C4-2B (cell line): ENCODE measurements around the gene TSC22D4.
"Not testable (repeated sequence)": the region's sequence is repeated elsewhere in the genome, so short reads cannot be mapped to it uniquely, and the experiment has no call there.

Experiments
- H3K27ac ChIP-seq: fragments of 450-650 bp; 2 replicates; pipeline ENCODE4 v1.5.1; 2017
- ZFX ChIP-seq: fragments of 450-650 bp; IDR thresholded peaks from 2 replicates; pipeline ENCODE4 v1.6.1; 2017
- TF ChIP-seq, protein P1 (sequence below): fragments of 450-650 bp; conservative IDR thresholded peaks from 2 replicates; pipeline ENCODE4 v1.5.1; 2017; ENCODE audit warnings: mild to moderate bottlenecking

Gene TSC22D4

DNA sequence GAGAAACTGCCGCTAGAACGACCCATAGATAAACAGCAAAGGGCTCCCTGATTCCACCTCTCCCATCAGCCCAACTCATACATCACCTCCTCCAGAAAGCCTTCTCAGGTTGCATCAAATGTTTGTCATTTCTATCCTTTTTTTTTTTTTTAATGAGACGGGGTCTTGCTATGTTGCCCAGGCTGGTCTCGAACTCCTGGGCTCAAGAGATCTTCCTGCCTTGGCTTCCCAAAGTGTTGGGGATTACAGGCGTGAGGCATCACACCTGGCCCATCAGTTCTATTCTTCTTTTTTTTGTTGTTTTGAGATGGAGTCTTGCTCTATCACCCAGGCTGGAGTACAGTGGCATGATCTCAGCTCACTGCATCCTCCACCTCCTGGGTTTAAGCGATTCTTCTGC lies 22.0 kb downstream of the TSC22D4 start:
- no peak overlapping the region for H3K27ac ChIP-seq
- TF ChIP-seq, protein P1, sequence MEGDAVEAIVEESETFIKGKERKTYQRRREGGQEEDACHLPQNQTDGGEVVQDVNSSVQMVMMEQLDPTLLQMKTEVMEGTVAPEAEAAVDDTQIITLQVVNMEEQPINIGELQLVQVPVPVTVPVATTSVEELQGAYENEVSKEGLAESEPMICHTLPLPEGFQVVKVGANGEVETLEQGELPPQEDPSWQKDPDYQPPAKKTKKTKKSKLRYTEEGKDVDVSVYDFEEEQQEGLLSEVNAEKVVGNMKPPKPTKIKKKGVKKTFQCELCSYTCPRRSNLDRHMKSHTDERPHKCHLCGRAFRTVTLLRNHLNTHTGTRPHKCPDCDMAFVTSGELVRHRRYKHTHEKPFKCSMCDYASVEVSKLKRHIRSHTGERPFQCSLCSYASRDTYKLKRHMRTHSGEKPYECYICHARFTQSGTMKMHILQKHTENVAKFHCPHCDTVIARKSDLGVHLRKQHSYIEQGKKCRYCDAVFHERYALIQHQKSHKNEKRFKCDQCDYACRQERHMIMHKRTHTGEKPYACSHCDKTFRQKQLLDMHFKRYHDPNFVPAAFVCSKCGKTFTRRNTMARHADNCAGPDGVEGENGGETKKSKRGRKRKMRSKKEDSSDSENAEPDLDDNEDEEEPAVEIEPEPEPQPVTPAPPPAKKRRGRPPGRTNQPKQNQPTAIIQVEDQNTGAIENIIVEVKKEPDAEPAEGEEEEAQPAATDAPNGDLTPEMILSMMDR: no peak
- no peak for TF ChIP-seq ZFX

DNA sequence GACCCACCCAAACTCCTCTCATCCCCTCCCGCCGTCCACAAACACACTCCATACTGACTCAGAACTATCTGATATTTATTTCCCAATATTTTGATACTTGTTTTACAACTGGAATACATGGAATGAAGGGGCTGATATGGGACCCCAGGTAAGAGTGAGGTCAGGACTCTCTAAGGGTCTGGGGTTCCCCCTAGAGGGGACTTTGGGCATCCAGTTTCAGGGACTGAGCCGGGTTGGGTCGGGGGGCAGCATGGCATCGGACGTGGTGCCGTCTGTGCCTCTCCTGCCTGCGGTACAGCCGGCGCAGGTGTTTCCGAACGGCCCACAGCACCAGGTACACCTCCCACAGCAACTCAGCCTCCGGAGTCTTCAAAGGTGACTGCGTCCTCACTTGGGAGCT lies 22.5 kb downstream of the TSC22D4 start:
- no peak for TF ChIP-seq ZFX
- TF ChIP-seq, protein P1: no peak
- H3K27ac ChIP-seq: no peak overlapping the region

DNA sequence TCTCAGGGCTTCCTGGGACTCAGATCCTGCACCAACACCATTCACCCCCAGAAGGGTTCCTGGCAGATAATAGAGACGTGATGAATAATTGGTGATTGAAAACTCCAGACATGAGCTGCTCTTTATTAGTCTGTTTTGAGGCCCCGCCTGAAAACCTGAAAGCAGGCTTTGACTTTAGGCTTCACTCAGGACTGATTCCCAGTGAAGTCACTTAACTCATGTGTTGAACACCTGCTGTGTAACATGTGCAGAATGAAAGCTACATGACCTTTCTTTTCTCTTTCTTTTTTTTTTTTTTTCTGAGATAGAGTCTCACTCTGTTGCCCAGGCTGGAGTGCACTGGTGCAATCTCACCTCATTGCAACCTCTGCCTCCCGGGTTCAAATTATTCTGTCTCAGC lies 23.8 kb downstream of the TSC22D4 start:
- no peak overlapping the region for H3K27ac ChIP-seq
- TF ChIP-seq, protein P1: no peak
- TF ChIP-seq ZFX: no peak

DNA sequence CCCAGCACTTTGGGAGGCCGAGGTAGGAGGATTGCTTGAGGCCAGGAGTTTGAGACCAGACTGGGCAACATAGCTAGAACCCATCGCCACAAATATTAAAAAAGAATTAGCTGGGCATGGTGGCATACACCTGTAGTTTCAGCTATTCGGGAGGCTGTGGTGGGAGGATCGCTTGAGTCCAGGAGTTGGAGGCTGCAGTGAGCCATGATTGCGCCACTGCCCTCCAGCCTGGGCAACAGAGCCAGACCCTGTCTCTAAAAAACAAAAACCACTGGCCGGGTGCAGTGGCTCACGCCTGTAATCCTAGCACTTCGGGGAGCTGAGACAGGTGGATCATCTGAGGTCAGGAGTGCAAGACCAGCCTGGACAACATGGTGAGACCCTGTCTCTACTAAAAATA lies 25.2 kb downstream of the TSC22D4 start:
- not testable (repeated sequence) for H3K27ac ChIP-seq

DNA sequence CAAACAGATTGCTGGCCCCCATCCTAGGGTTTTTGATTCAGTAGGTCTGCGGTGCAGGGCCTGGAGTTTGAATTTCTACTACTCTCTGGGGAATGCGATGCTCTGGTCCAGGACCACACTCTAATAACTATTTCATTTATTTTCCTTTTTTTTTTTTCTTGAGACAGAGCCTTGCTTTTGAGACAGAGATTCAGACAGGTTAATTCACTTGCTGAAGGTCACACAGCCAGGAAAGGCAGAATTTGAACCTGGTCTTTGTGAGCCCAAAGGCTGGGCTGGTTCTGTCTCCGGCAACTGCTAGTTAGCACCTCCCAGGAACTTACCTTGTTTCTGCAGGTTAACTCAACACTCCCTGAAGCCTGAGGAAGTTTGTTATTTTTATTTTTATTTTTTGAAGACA lies 26.5 kb downstream of the TSC22D4 start:
- TF ChIP-seq, protein P1: no peak
- TF ChIP-seq ZFX: no peak
- H3K27ac ChIP-seq: no peak overlapping the region

DNA sequence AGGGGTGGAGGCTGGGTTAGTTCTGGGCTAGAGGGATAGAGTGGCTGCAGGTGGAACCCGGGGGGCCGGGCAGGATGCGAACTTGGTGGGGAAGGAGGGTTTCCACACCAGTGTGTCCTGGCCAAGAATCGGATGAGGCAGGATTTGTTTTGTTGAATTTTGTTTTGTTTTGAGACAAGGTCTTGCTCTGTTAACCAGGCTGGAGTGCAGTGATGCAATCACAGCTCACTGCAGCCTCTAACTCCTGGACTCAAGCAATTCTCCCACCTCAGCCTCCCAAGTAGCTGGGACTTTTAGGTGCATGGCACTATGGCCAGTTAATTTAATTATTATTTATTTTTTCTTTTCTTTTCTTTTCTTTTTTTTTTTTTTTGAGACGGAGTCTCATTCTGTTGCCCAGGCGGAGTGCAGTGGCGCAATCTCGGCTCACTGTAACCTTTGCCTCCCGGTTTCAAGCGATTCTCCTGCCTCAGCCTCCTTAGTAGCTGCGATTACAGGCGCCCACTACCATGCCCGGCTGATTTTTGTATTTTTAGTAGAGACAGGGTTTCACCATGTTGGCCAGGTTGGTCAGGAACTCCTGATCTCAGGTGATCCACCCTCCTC lies 29.7 kb downstream of the TSC22D4 start:
- TF ChIP-seq ZFX: no peak
- TF ChIP-seq, protein P1: no peak
- no peak overlapping the region for H3K27ac ChIP-seq

DNA sequence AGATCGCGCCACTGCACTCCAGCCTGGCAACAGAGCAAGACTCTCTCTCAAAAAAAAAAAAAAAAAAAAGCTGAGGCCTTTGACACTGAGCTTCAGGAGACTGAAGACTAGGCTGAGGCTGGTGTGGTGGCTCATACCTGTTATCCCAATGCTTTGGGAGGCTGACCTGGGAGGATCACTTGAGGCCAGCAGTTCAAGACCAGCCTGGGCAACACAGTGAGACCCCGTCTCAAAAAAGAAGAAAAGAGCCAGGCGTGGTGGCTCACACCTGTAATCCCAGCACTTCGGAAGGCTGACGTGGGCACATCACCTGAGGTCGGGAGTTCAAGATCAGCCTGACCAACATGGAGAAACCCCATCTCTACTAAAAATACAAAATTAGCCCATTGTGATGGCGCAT lies 31.7 kb downstream of the TSC22D4 start:
- not testable (repeated sequence) for H3K27ac ChIP-seq

DNA sequence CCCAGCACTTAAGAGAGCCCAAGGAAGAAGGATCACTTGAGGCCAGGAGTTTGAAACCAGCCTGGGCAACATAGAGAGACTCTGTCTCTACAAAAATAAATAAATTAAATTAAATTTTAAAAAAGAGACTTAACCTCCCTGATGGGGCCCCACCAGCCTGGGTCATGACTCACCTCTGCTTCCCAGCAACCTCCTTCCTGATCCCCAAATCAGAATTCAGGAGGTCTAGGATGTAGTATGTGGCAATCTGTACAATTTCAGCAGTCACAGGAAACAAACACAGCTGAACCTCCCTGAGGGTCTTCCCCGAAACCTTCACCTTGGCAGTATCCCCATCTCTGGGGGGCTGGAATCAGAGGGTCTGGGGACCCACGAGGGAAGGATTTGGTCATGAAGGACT lies 33.0 kb downstream of the TSC22D4 start:
- no peak for TF ChIP-seq ZFX
- TF ChIP-seq, protein P1: no peak

More for the DNA sequence above, 33.0 kb downstream of the TSC22D4 start:
- no peak overlapping the region for H3K27ac ChIP-seq
